ENCODE data around the gene ZWILCH. TPM values are rescaled to one million over a fixed set of nuclear protein-coding genes. Genes with fewer than 3 reads are reported as not detected.

ZWILCH gene
- polyA plus RNA-seq, 3 donors from 2014 or later, result 9.2 to 16.6 (median 12.5) TPM

GRCh38 chr15:66567897-66568296, 62.8 kb downstream of the ZWILCH start:
- Mint-ChIP-seq H3K9me3 (no peaks in the 10 kb centered on the region), H3K36me3 (peaks cover 0 to 4% (median 0%) of the 10 kb centered on the region in 3 donors), H3K27me3 (ENCODE audit: low read depth in 3 of 3) (peaks cover 0 to 3% (median 2%) of the 10 kb centered on the region in 3 donors), H3K27ac (no peak overlapping the region), H3K4me1 (peaks cover 0 to 4% of the 10 kb centered on the region in 2 donors), H3K4me3 (no peak overlapping the region)
- no peak for DNase-seq

GRCh38 chr15:66569461-66570137, 64.5 kb downstream of the ZWILCH start:
- no peak for DNase-seq
- Mint-ChIP-seq H3K9me3 (no peaks in the 10 kb centered on the region), H3K27me3 (ENCODE audit: low read depth in 3 of 3) (peaks cover 0 to 3% (median 2%) of the 10 kb centered on the region in 3 donors), H3K27ac (no peak overlapping the region), H3K36me3 (peaks cover 0 to 4% (median 0%) of the 10 kb centered on the region in 3 donors), H3K4me1 (peaks cover 0 to 4% of the 10 kb centered on the region in 2 donors), H3K4me3 (no peak overlapping the region)

- Mint-ChIP-seq H3K36me3 (peaks cover 0 to 4% (median 0%) of the 10 kb centered on the region in 3 donors), H3K9me3 (no peaks in the 10 kb centered on the region), H3K4me3 (no peak overlapping the region), H3K27me3 (ENCODE audit: low read depth in 3 of 3) (peaks cover 0 to 3% (median 2%) of the 10 kb centered on the region in 3 donors), H3K27ac (no peak overlapping the region), H3K4me1 (peaks cover 0 to 4% of the 10 kb centered on the region in 2 donors)
- DNase-seq, result no peak
Observed at GRCh38 chr15:66570327-66570726, 65.2 kb downstream of the ZWILCH start.

- Mint-ChIP-seq H3K4me3 (no peak overlapping the region), H3K27ac (no peak overlapping the region), H3K27me3 (ENCODE audit: low read depth in 3 of 3) (peaks cover 0 to 3% (median 2%) of the 10 kb centered on the region in 3 donors), H3K36me3 (peaks cover 0 to 4% (median 0%) of the 10 kb centered on the region in 3 donors), H3K9me3 (no peaks in the 10 kb centered on the region), H3K4me1 (peaks cover 0 to 4% of the 10 kb centered on the region in 2 donors)
- no peak for DNase-seq
Observed at GRCh38 chr15:66570842-66571478, 65.8 kb downstream of the ZWILCH start.

GRCh38 chr15:66572146-66572545, 67.0 kb downstream of the ZWILCH start:
- no peak for DNase-seq
- H3K36me3 Mint-ChIP-seq, result no peaks in the 10 kb centered on the region
- H3K27ac Mint-ChIP-seq, result no peak overlapping the region
- H3K4me1 Mint-ChIP-seq, result peaks cover 0 to under 1% of the 10 kb centered on the region in 2 donors
- H3K27me3 Mint-ChIP-seq (ENCODE audit: low read depth in 3 of 3), result peaks cover 0 to 3% (median 2%) of the 10 kb centered on the region in 3 donors
- no peaks in the 10 kb centered on the region for H3K9me3 Mint-ChIP-seq
- H3K4me3 Mint-ChIP-seq, result no peak overlapping the region

GRCh38 chr15:66573348-66573718, 68.2 kb downstream of the ZWILCH start:
- H3K36me3 Mint-ChIP-seq, result no peaks in the 10 kb centered on the region
- no peaks in the 10 kb centered on the region for H3K4me1 Mint-ChIP-seq
- DNase-seq, result no peak
- H3K27ac Mint-ChIP-seq, result no peak overlapping the region
- no peak overlapping the region for H3K4me3 Mint-ChIP-seq
- no peaks in the 10 kb centered on the region for H3K9me3 Mint-ChIP-seq
- peaks cover 0 to 4% (median 0%) of the 10 kb centered on the region in 3 donors for H3K27me3 Mint-ChIP-seq (ENCODE audit: low read depth in 3 of 3)

- Mint-ChIP-seq H3K9me3 (no peaks in the 10 kb centered on the region), H3K4me1 (no peaks in the 10 kb centered on the region), H3K4me3 (no peak overlapping the region), H3K27me3 (ENCODE audit: low read depth in 3 of 3) (peaks cover 0 to 4% (median 0%) of the 10 kb centered on the region in 3 donors), H3K36me3 (no peaks in the 10 kb centered on the region), H3K27ac (no peak overlapping the region)
- no peak for DNase-seq
Observed at GRCh38 chr15:66573719-66574595, 68.8 kb downstream of the ZWILCH start.

GRCh38 chr15:66574596-66574950, 69.4 kb downstream of the ZWILCH start:
- Mint-ChIP-seq H3K9me3 (no peaks in the 10 kb centered on the region), H3K4me1 (no peaks in the 10 kb centered on the region), H3K27me3 (ENCODE audit: low read depth in 3 of 3) (peaks cover 0 to 4% (median 0%) of the 10 kb centered on the region in 3 donors), H3K4me3 (no peak overlapping the region), H3K27ac (no peak overlapping the region), H3K36me3 (no peaks in the 10 kb centered on the region)
- no peak for DNase-seq

- peaks cover 0 to 2% (median 1%) of the 10 kb centered on the region in 3 donors for H3K27me3 Mint-ChIP-seq (ENCODE audit: low read depth in 3 of 3)
- H3K9me3 Mint-ChIP-seq, result no peaks in the 10 kb centered on the region
- H3K36me3 Mint-ChIP-seq, result no peaks in the 10 kb centered on the region
- no peak overlapping the region for H3K27ac Mint-ChIP-seq
- H3K4me3 Mint-ChIP-seq, result no peak overlapping the region
- H3K4me1 Mint-ChIP-seq, result no peaks in the 10 kb centered on the region
- no peak for DNase-seq
Observed at GRCh38 chr15:66578286-66578875, 73.3 kb downstream of the ZWILCH start.

GRCh38 chr15:66580643-66581042, 75.5 kb downstream of the ZWILCH start:
- no peak for DNase-seq
- no peaks in the 10 kb centered on the region for H3K36me3 Mint-ChIP-seq
- H3K4me1 Mint-ChIP-seq, result no peaks in the 10 kb centered on the region
- no peak overlapping the region for H3K27ac Mint-ChIP-seq
- no peaks in the 10 kb centered on the region for H3K9me3 Mint-ChIP-seq
- H3K27me3 Mint-ChIP-seq (ENCODE audit: low read depth in 3 of 3), result peaks cover 0 to 4% (median 1%) of the 10 kb centered on the region in 3 donors
- no peak overlapping the region for H3K4me3 Mint-ChIP-seq

- no peaks in the 10 kb centered on the region for H3K9me3 Mint-ChIP-seq
- peaks cover 0 to 4% (median 1%) of the 10 kb centered on the region in 3 donors for H3K27me3 Mint-ChIP-seq (ENCODE audit: low read depth in 3 of 3)
- DNase-seq, result no peak
- H3K4me3 Mint-ChIP-seq, result no peak overlapping the region
- H3K36me3 Mint-ChIP-seq, result no peaks in the 10 kb centered on the region
- H3K27ac Mint-ChIP-seq, result no peak overlapping the region
- H3K4me1 Mint-ChIP-seq, result no peaks in the 10 kb centered on the region
Observed at GRCh38 chr15:66581972-66582537, 76.9 kb downstream of the ZWILCH start.

- no peaks in the 10 kb centered on the region for H3K4me1 Mint-ChIP-seq
- no peaks in the 10 kb centered on the region for H3K36me3 Mint-ChIP-seq
- no peak for DNase-seq
- H3K4me3 Mint-ChIP-seq, result no peak overlapping the region
- H3K27me3 Mint-ChIP-seq (ENCODE audit: low read depth in 3 of 3), result peaks cover 0 to 6% (median 2%) of the 10 kb centered on the region in 3 donors
- no peak overlapping the region for H3K27ac Mint-ChIP-seq
- no peaks in the 10 kb centered on the region for H3K9me3 Mint-ChIP-seq
Observed at GRCh38 chr15:66586155-66586976, 81.2 kb downstream of the ZWILCH start.

- H3K4me3 Mint-ChIP-seq, result no peak overlapping the region
- no peaks in the 10 kb centered on the region for H3K9me3 Mint-ChIP-seq
- H3K36me3 Mint-ChIP-seq, result no peaks in the 10 kb centered on the region
- no peak for DNase-seq
- H3K27ac Mint-ChIP-seq, result no peak overlapping the region
- H3K4me1 Mint-ChIP-seq, result no peaks in the 10 kb centered on the region
- H3K27me3 Mint-ChIP-seq (ENCODE audit: low read depth in 3 of 3), result peaks cover 0 to 5% (median 2%) of the 10 kb centered on the region in 3 donors
Observed at GRCh38 chr15:66587020-66587419, 81.9 kb downstream of the ZWILCH start.
